NCI-H2107 treated with DMSO at 0.1 percent for 48 hours (cell line): Measurements from ENCODE around the gene SBF2.
"Not testable (repeated sequence)": the region's sequence is repeated elsewhere in the genome, so short reads cannot be mapped to it uniquely, and the experiment has no call there.

Source experiments
- DNase-seq: peaks from one replicate; lab custom pipeline; 2025; ENCODE audit not compliant: unreplicated experiment; lab: John Stamatoyannopoulos, UW

Gene SBF2

GRCh38 chr11:10072841-10073240, 221.2 kb downstream of the SBF2 start:
- DNase-seq: no peak

DNA sequence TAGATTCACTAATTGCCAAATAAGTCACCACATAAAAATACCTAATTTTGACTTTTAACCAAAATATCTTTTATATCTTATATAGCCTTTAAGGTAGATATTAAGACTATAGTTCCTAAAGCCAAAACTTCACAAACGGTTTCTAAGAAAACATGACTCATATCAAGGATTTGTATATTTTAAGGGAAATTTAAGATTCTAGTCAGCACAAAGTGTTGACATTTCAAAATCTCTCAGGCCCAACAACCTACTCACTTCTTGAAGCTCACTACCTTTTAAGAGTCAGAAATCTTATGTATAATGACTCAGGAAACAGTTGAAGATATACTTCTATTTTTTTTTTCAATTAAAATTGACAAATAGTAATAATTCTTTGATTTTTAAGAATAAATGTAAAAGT, 221.9 kb downstream of the SBF2 start:
- DNase-seq: no peak

GRCh38 chr11:10067629-10068300, 226.3 kb downstream of the SBF2 start:
- DNase-seq: no peak

DNA sequence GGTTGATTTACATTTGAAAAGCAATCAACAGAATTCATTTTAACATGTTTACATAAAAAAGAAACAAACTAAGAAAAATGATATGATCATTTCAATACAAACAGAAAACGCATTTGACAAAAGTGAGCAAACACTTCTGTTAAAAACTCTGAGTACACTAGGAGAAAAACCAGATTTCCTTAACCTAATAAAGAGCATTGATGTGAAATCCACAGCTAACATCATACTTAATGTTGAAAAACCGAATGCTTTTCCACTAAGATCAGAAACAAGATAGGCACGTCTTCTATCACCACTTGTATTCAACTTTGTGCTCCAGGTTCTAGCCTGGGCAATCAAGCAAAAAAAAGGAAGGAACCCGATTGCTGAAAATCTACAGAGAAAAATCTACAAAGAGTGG, 227.6 kb downstream of the SBF2 start:
- no peak for DNase-seq

DNA sequence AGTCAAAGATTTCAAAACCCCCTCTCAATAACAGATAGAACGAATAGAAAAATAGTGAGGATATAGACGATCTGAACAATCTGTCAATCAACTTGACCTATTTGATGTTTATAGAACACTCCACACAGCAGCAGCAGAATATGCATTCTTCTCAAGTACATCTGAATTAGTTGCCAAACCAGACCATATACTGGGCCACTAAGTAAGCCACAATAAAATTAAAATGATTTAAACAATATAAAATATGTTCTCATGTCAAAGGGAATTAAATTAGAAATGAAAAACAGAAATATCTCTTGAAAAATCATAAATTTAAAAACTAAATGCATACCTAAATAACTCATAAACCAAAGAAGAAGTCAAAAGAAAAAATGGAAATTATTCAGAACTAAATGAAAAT, 229.2 kb downstream of the SBF2 start:
- no peak for DNase-seq

GRCh38 chr11:10058356-10058755, 235.7 kb downstream of the SBF2 start:
- DNase-seq: no peak

GRCh38 chr11:10051868-10052586, 242.0 kb downstream of the SBF2 start:
- DNase-seq: no peak

- no peak for DNase-seq
Measured at GRCh38 chr11:10050561-10050960, 243.5 kb downstream of the SBF2 start.

GRCh38 chr11:10049756-10050155, 244.3 kb downstream of the SBF2 start:
- no peak for DNase-seq

GRCh38 chr11:10048350-10048749, 245.7 kb downstream of the SBF2 start:
- no peak for DNase-seq

DNA sequence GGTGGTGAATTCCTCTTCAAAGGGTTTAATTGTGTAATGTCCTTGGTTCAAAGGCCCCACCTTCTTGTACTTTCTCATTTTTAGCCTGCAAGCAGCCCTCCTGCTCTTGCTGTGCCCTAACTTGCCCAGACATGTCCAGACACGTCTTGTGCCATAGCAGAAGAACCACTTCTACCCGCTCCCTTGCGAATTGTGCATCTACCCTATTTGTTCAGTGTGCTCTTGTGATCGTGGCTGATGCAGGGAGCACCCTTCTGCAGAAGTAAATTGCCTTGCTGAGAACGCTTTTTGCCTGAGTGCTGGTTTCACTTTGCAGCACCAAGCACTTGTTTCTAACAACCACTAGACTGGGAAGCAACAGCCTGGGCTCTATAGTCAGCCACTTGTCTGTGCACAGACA, 249.4 kb downstream of the SBF2 start:
- DNase-seq: no peak

GRCh38 chr11:10042699-10043098, 251.3 kb downstream of the SBF2 start:
- no peak for DNase-seq

GRCh38 chr11:10041748-10042446, 252.1 kb downstream of the SBF2 start:
- no peak for DNase-seq

DNA sequence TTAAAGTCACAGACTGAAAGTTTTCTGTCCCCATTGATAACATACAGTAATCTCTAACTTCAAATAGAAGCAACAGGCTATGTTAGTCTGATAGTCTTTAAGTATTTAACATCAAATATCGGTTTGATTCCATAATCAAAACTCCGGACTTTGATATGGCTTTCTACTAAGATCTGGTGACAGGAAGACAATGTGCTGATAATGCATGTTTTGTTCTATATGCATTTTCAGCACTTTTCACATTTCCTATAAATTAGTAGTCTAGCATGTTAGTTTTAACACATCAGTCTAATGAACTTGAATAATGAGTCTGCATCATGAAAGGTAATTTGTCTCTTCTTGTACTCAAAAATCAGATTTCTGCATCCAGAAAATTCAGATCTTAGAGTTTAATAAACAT, 252.7 kb downstream of the SBF2 start:
- no peak for DNase-seq

DNA sequence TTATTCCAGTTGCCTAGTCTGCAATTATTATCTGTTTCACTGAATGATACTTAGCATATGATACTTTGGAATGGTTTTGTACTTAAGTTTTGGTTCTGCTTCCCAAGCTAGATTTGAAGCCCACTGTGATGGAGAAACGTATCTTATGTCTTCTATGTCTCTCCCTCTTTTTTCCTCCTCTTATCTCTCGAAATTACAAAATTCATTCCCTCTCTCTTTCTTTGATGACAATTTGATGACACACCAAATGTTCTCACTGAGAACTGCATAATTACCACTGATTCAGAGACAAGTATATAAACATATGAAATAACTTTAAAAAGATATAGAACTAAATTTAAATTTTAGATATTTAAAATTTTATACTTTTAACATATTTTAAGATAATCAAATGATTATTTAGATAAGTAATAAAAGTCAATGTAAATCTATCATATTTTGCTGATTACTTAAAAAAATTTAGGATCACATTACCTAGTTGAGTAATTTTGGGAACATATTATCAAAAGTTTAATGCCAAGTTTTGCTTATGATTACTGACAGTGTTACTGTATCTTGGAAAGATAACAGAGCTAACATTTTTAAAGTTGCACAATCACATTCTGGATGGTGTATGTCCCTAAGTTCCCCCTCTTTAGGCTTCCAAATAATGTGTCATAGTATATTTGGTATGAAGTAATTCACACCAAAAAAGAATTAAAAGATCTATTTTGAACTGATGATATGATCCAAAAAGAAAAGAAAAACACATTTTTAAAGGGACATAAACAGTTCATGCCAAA, 255.3 kb downstream of the SBF2 start:
- no peak for DNase-seq

DNA sequence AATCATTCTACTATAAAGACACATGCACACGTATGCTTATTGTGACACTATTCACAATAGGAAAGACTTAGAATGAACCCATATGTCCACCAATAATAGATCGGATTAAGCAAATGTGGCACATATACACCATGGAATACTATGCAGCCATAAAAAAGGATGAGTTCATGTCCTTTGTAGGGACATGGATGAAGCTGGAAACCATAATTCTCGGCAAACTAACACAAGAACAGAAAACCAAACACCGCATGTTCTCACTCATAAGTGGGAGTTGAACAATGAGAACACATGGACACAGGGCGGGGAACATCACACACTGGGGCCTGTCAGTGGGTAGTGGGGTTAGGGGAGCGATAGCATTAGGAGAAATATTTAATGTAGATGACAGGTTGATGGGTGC, 258.1 kb downstream of the SBF2 start:
- DNase-seq: not testable (repeated sequence)

DNA sequence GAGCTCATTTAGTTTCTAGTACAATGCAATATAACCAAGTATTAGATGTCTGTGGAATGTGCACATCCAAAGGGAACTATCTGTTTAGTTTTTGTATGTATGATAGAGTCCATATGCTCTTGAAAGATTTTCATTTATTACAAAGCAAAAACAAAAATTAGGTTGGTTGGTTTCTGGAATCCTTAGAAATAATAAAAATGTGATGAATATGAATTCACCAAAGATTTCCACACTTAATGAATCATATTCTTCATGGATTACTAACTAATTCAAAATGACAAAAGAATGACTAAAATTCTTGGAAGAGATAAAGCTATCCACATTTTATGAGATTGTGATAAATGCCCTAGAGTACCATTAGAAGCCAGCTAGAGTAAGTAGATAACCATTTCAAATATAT, 261.1 kb downstream of the SBF2 start:
- DNase-seq: no peak

GRCh38 chr11:10030122-10030490, 263.9 kb downstream of the SBF2 start:
- no peak for DNase-seq

DNA sequence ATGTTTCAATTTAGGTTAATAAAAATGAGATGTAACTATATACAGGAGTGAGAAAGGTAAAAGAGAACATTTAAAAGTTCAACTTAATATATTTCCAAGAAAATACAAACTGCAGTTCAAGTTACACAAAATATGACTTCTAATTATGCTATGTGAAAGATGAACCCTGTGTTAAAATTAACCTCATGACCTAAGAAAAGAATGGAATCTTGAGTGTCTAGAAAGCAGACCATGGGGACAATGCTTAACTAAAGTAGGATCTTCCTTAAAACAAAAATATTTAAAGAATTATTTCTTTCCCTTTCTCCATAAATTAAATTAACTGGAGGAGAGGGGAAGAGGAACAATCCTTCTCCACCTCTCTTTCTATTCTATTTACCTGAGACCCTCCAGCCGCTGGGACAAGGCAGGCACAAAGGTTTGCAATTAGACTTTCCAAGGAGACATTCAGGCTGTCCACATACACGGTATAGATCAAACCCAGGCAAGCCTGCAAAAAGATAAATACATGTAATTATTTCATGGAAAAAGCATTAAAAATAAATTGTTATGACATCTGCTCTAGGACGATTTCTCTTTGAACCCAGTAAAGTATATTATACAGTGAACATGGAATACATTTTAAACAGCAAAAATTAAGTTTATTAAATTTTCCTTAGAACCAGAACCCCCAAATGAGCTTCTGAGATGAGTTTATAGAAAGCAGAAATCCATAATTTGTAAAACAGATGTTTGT, 264.5 kb downstream of the SBF2 start:
- DNase-seq: no peak

GRCh38 chr11:10026514-10026913, 267.5 kb downstream of the SBF2 start:
- no peak for DNase-seq

DNA sequence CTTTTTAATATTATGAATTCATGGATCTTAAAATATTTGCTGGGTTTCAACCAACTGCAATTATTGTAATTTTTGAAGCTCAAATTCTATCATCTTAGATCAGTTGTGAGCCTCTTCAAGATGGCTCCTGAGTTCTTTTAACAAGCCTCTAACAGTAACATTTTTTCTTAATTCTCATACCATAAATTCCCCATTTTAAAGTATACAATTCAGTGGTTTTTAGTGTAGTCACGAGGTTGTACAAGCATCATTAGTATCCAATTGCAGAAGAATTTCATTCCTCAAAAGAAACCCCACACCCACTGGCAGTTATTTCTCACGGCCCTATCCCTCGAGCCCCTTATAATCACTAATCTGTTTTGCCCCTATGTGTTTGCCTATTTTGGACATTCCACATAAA, 270.8 kb downstream of the SBF2 start:
- DNase-seq: no peak
